Measurements from ENCODE around the gene LILRB2.

- TF ChIP-seq CTCF (IDR thresholded peaks at IDR 0.05) = no peak
- no peak for TF ChIP-seq POLR2A (IDR thresholded peaks at IDR 0.05)
- TF ChIP-seq POLR2AphosphoS5 (IDR thresholded peaks at IDR 0.05) = no peak
Measured at GRCh38 chr19:54273821-54274220, 7.1 kb downstream of the LILRB2 start.

All from stomach (tissue), 4 donors.